ENCODE results near the gene MT2A. TPM values are rescaled to one million over a fixed set of nuclear protein-coding genes. Genes with fewer than 3 reads are reported as not detected.

Gene MT2A
- total RNA-seq: 100 to 1,000 TPM in 2 of 4 donors, 10 to 100 TPM in 2; 68.8 to 459 (median 89.3) TPM

GRCh38 chr16:56608043-56608875 lies at the start of gene MT2A:
MT2A (plus strand) TSS chr16:56608584; CDS start chr16:56608656, 72 bp downstream.
- peak within 1 kb of the TSS; percentile 87 to 91 (median 90) for H3K27ac ChIP-seq
- DNase-seq: peak; percentile 96
- TF ChIP-seq POLR2AphosphoS5 (IDR thresholded peaks at IDR 0.05) (peak; percentile 93 to 99 (median 97)), CTCF (IDR thresholded peaks at IDR 0.05) (no peak), EP300 (IDR thresholded peaks at IDR 0.05; ENCODE audit: low read depth) (peak; percentile 95), POLR2A (IDR thresholded peaks at IDR 0.05) (peak; percentile 99)
- intact Hi-C loops (cut with DNase I; ENCODE audit: low total_unique reads) (loop anchor here (1.0 to 5.0 kb wide), 3 partner anchors 19 to 74 kb away; partner anchors contain the start of genes MT1M and MT1X), in situ Hi-C loops (cut with MboI; ENCODE audit: low pct_ligation_motif_present in 1 of 4, low pct_unique_long_range_greater_than_20kb in 1 of 4, low sequenced_read_pairs in 3 of 4) (no loop called here)
- peak within 1 kb of the TSS; percentile 45 to 75 (median 56) for H3K4me3 ChIP-seq
- 0 to 8% methylated on average over 2 to 62 of the region's 62 CpGs for WGBS, 2 donors (ENCODE audit: low coverage in 1 of 2)
- H3K27me3 ChIP-seq: no peaks in the 10 kb centered on the region
- H3K36me3 ChIP-seq: no peaks in the 10 kb centered on the region
- H3K4me1 ChIP-seq: peaks cover 6 to 25% (median 19%) of the 10 kb centered on the region in 4 donors
- H3K9me3 ChIP-seq: no peaks in the 10 kb centered on the region

- TF ChIP-seq EP300 (IDR thresholded peaks at IDR 0.05; ENCODE audit: low read depth): no peak
- TF ChIP-seq POLR2A (IDR thresholded peaks at IDR 0.05): no peak
- TF ChIP-seq CTCF (IDR thresholded peaks at IDR 0.05): no peak
- TF ChIP-seq POLR2AphosphoS5 (IDR thresholded peaks at IDR 0.05): no peak
- Histone ChIP-seq H3K36me3 (no peaks in the 10 kb centered on the region), H3K4me1 (no peaks in the 10 kb centered on the region), H3K9me3 (no peaks in the 10 kb centered on the region), H3K27ac (no peak overlapping the region), H3K4me3 (no peak overlapping the region), H3K27me3 (no peaks in the 10 kb centered on the region)
- 75 to 90% methylated on average over 4 of the region's 4 CpGs for WGBS, 2 donors (ENCODE audit: low coverage in 1 of 2)
- in situ Hi-C loops (cut with MboI; ENCODE audit: low pct_ligation_motif_present in 1 of 4, low pct_unique_long_range_greater_than_20kb in 1 of 4, low sequenced_read_pairs in 3 of 4): no loop called here
- intact Hi-C loops (cut with DNase I; ENCODE audit: low total_unique reads): no loop called here
- DNase-seq: no peak
Measured at GRCh38 chr16:56559109-56559508, 49.3 kb upstream of the MT2A start.

- intact Hi-C loops (cut with DNase I; ENCODE audit: low total_unique reads): no loop called here
- no peak for DNase-seq
- no peak overlapping the region for H3K27ac ChIP-seq
- H3K4me3 ChIP-seq: no peak overlapping the region
- no peaks in the 10 kb centered on the region for H3K9me3 ChIP-seq
- H3K27me3 ChIP-seq: no peaks in the 10 kb centered on the region
- no peak for TF ChIP-seq POLR2A (IDR thresholded peaks at IDR 0.05)
- TF ChIP-seq POLR2AphosphoS5 (IDR thresholded peaks at IDR 0.05): no peak
- no peak for TF ChIP-seq EP300 (IDR thresholded peaks at IDR 0.05; ENCODE audit: low read depth)
- no peak for TF ChIP-seq CTCF (IDR thresholded peaks at IDR 0.05)
- no peaks in the 10 kb centered on the region for H3K36me3 ChIP-seq
- 33 to 54% methylated on average over 1 of the region's 1 CpG for WGBS, 2 donors (ENCODE audit: low coverage in 1 of 2)
- no peaks in the 10 kb centered on the region for H3K4me1 ChIP-seq
- in situ Hi-C loops (cut with MboI; ENCODE audit: low pct_ligation_motif_present in 1 of 4, low pct_unique_long_range_greater_than_20kb in 1 of 4, low sequenced_read_pairs in 3 of 4): no loop called here
Measured at GRCh38 chr16:56560447-56560846, 47.9 kb upstream of the MT2A start.

- intact Hi-C loops (cut with DNase I; ENCODE audit: low total_unique reads) (no loop called here), in situ Hi-C loops (cut with MboI; ENCODE audit: low pct_ligation_motif_present in 1 of 4, low pct_unique_long_range_greater_than_20kb in 1 of 4, low sequenced_read_pairs in 3 of 4) (no loop called here)
- Histone ChIP-seq H3K36me3 (no peaks in the 10 kb centered on the region), H3K4me3 (no peak overlapping the region), H3K9me3 (no peaks in the 10 kb centered on the region), H3K4me1 (no peaks in the 10 kb centered on the region), H3K27ac (no peak overlapping the region), H3K27me3 (no peaks in the 10 kb centered on the region)
- 69 to 85% methylated on average over 1 of the region's 1 CpG for WGBS, 2 donors (ENCODE audit: low coverage in 1 of 2)
- no peak for DNase-seq
- TF ChIP-seq POLR2A (IDR thresholded peaks at IDR 0.05): no peak
- no peak for TF ChIP-seq POLR2AphosphoS5 (IDR thresholded peaks at IDR 0.05)
- TF ChIP-seq CTCF (IDR thresholded peaks at IDR 0.05): no peak
- no peak for TF ChIP-seq EP300 (IDR thresholded peaks at IDR 0.05; ENCODE audit: low read depth)
Measured at GRCh38 chr16:56561126-56561525, 47.3 kb upstream of the MT2A start.

Data from transverse colon (tissue), 4 donors.